Activated CD8-positive, alpha-beta T cell treated with anti-CD3 and anti-CD28 coated beads for 36 hours (primary cell): ENCODE data around the gene PAX3. TPM values are rescaled to one million over a fixed set of nuclear protein-coding genes. Genes with fewer than 3 reads are reported as not detected.

ENCODE experiments used
- ATAC-seq: fragments of 200-7000 bp; cut with Tn5 transposase; one replicate; pipeline ENCODE4 v1.10.0; 2021; ENCODE audit warnings: mild to moderate bottlenecking, moderate library complexity
- CTCF ChIA-PET: fragments of 350-600 bp; sonication (Branson Sonifier 250); formaldehyde crosslinking; loops from one replicate; lab custom pipeline; 2021; ENCODE audit warnings: antibody characterized with exemption; lab: Charles Lee
- POLR2A ChIA-PET: fragments of 350-600 bp; sonication (Branson Sonifier 250); formaldehyde crosslinking; loops from one replicate; lab custom pipeline; 2021; ENCODE audit warnings: antibody characterized with exemption; lab: Charles Lee
- DNase-seq: peaks from one replicate; pipeline ENCODE4 v3.0.0-alpha.2; 2020
- H3K27ac Mint-ChIP-seq: one replicate; pipeline ENCODE4 v1.8.0; 2021; ENCODE audit warnings: mild to moderate bottlenecking, mixed read lengths
- H3K27me3 Mint-ChIP-seq: one replicate; pipeline ENCODE4 v1.8.0; 2021; ENCODE audit warnings: mixed read lengths
- H3K36me3 Mint-ChIP-seq: one replicate; pipeline ENCODE4 v1.8.0; 2021; ENCODE audit warnings: low read depth, mixed read lengths
- H3K4me1 Mint-ChIP-seq: one replicate; pipeline ENCODE4 v1.8.0; 2021; ENCODE audit warnings: low read depth, mixed read lengths
- H3K4me3 Mint-ChIP-seq: one replicate; pipeline ENCODE4 v1.8.0; 2021; ENCODE audit warnings: mild to moderate bottlenecking, moderate library complexity, mixed read lengths
- H3K9me3 Mint-ChIP-seq: one replicate; pipeline ENCODE4 v1.8.0; 2021; ENCODE audit warnings: mixed read lengths
- intact Hi-C: fragments of 100-400 bp; cut with micrococcal nuclease; formaldehyde crosslinking; loops from one replicate; pipeline ENCODE4 v1.10.0; 2022
- total RNA-seq, 2 experiments: library from RNA; stranded (reverse); gene quantifications; one replicate each; pipeline ENCODE4 v1.2.3, GENCODE V29; 2021
- TF ChIP-seq, protein P1 (sequence below): fragments of 200-600 bp; IDR thresholded peaks from one replicate; pipeline ENCODE4 v1.8.0; 2022; ENCODE audit warnings: antibody characterized with exemption, mild to moderate bottlenecking

PAX3 gene
- total RNA-seq, 2 experiments from 2014 or later, result not detected

DNA sequence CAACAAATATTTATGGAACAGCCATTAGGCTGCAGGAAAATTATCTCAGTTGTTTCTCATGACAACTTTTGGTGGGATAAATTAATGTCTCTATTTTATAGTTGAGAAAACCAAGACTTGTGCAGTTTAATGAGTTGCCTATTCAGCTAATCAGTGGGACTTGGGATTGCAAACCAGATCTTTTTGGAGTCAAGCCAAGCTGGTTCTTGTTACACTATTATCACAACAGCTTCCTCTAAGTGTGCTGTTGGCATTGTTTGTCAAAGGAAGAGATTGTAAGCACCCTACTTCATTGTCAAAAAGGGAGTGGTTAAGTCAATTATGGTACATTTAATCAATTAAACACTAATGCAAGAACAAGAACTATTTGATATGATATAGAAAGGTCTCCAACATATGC is 119.2 kb downstream of the PAX3 start:
- DNase-seq, result no peak
- no peak overlapping the region for H3K27ac Mint-ChIP-seq
- H3K36me3 Mint-ChIP-seq, result no peaks in the 10 kb centered on the region
- intact Hi-C loops, result no loop called here
- H3K9me3 Mint-ChIP-seq, result no peaks in the 10 kb centered on the region
- no peak for ATAC-seq
- CTCF ChIA-PET, result no interaction called here
- no peaks in the 10 kb centered on the region for H3K4me1 Mint-ChIP-seq
- no peak overlapping the region for H3K4me3 Mint-ChIP-seq
- POLR2A ChIA-PET, result interaction anchor here (0.7 kb wide), 1 partner anchor 28 kb away, joined by 4 read pairs; no protein-coding TSS in a partner anchor
- no peaks in the 10 kb centered on the region for H3K27me3 Mint-ChIP-seq
- TF ChIP-seq, protein P1, sequence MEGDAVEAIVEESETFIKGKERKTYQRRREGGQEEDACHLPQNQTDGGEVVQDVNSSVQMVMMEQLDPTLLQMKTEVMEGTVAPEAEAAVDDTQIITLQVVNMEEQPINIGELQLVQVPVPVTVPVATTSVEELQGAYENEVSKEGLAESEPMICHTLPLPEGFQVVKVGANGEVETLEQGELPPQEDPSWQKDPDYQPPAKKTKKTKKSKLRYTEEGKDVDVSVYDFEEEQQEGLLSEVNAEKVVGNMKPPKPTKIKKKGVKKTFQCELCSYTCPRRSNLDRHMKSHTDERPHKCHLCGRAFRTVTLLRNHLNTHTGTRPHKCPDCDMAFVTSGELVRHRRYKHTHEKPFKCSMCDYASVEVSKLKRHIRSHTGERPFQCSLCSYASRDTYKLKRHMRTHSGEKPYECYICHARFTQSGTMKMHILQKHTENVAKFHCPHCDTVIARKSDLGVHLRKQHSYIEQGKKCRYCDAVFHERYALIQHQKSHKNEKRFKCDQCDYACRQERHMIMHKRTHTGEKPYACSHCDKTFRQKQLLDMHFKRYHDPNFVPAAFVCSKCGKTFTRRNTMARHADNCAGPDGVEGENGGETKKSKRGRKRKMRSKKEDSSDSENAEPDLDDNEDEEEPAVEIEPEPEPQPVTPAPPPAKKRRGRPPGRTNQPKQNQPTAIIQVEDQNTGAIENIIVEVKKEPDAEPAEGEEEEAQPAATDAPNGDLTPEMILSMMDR, result no peak

GRCh38 chr2:222178450-222178849 is 120.3 kb downstream of the PAX3 start:
- ATAC-seq, result no peak
- POLR2A ChIA-PET, result no interaction called here

DNA sequence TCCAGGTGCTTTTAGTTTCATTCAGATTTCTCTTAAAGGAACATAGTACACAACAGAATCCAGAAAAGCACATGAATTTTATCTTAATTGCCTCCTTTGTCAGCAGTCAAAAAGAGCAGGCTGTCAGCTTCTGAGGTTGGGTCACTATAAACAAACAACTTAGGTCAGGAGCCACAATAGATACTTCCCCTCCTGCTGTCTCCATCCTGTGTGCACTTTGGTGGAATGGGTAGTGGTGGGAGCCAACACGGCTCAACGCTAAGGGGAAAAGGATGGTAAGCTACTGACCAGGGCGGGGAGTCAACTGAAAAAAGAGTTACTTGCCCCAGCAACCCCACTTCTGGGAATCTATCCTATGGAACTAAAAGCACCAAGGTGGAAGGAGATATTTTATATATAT is 121.9 kb downstream of the PAX3 start:
- Mint-ChIP-seq H3K36me3 (no peaks in the 10 kb centered on the region), H3K4me3 (no peak overlapping the region), H3K27ac (no peak overlapping the region), H3K27me3 (no peaks in the 10 kb centered on the region), H3K9me3 (no peaks in the 10 kb centered on the region), H3K4me1 (no peaks in the 10 kb centered on the region)
- ATAC-seq (no peak), DNase-seq (no peak)
- POLR2A ChIA-PET, result no interaction called here
- intact Hi-C loops, result no loop called here
- TF ChIP-seq, protein P1, result no peak
- CTCF ChIA-PET, result no interaction called here

More at GRCh38 chr2:222178450-222178849, 120.3 kb downstream of the PAX3 start:
- no peaks in the 10 kb centered on the region for H3K36me3 Mint-ChIP-seq
- no peak for DNase-seq
- CTCF ChIA-PET, result no interaction called here
- no peak overlapping the region for H3K27ac Mint-ChIP-seq
- H3K4me3 Mint-ChIP-seq, result no peak overlapping the region
- intact Hi-C loops, result no loop called here
- no peaks in the 10 kb centered on the region for H3K9me3 Mint-ChIP-seq
- TF ChIP-seq, protein P1, result no peak
- no peaks in the 10 kb centered on the region for H3K27me3 Mint-ChIP-seq
- no peaks in the 10 kb centered on the region for H3K4me1 Mint-ChIP-seq

GRCh38 chr2:222174450-222174849 is 124.3 kb downstream of the PAX3 start:
- no peaks in the 10 kb centered on the region for H3K9me3 Mint-ChIP-seq
- H3K27ac Mint-ChIP-seq, result no peak overlapping the region
- no peak overlapping the region for H3K4me3 Mint-ChIP-seq
- DNase-seq, result no peak
- intact Hi-C loops, result no loop called here
- no peaks in the 10 kb centered on the region for H3K36me3 Mint-ChIP-seq
- H3K27me3 Mint-ChIP-seq, result no peaks in the 10 kb centered on the region
- TF ChIP-seq, protein P1, result no peak
- ChIA-PET POLR2A (no interaction called here), CTCF (no interaction called here)
- H3K4me1 Mint-ChIP-seq, result no peaks in the 10 kb centered on the region
- ATAC-seq, result no peak

DNA sequence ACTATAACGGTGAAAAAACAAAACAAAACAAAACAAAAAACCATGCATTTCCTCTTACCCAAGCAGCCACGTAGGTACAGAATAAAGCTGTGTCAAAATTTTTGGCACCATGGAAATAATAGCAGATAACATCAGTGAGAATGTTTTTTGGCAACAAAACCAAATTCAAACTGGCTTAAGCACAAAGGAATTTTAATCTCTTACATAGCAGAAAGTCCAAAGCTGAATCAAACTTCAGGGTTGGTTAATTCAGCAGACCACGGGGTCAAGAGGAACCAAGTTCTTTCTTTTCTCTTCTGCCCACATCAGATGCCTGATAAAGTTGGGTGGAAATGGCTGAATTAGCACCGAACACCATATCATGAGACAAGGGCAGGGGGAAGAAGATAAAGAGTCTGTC is 129.5 kb downstream of the PAX3 start:
- Mint-ChIP-seq H3K27me3 (no peaks in the 10 kb centered on the region), H3K4me3 (no peak overlapping the region), H3K27ac (no peak overlapping the region), H3K9me3 (no peaks in the 10 kb centered on the region), H3K36me3 (no peaks in the 10 kb centered on the region), H3K4me1 (no peaks in the 10 kb centered on the region)
- ATAC-seq (no peak), DNase-seq (no peak)
- intact Hi-C loops, result no loop called here
- POLR2A ChIA-PET, result no interaction called here
- CTCF ChIA-PET, result no interaction called here
- TF ChIP-seq, protein P1, result no peak
